Rectal smooth muscle tissue (tissue), 1 donor: ENCODE results near the gene SLC35E1.

Source experiments
- H3K27ac ChIP-seq: one replicate; pipeline ENCODE4 v1.7.0; 2013; ENCODE audit warnings: low read depth, low read length, inconsistent platforms
- H3K27me3 ChIP-seq: one replicate; pipeline ENCODE4 v1.7.0; 2013; ENCODE audit warnings: low read length; ENCODE audit not compliant: control insufficient read depth, insufficient read depth
- H3K36me3 ChIP-seq: one replicate; pipeline ENCODE4 v1.7.0; 2013; ENCODE audit warnings: low read length; ENCODE audit not compliant: control insufficient read depth, insufficient read depth
- H3K4me1 ChIP-seq: one replicate; pipeline ENCODE4 v1.7.0; 2013; ENCODE audit warnings: low read length; ENCODE audit not compliant: control insufficient read depth, insufficient read depth
- H3K4me3 ChIP-seq: one replicate; pipeline ENCODE4 v1.7.0; 2013; ENCODE audit warnings: low read length
- H3K9ac ChIP-seq: one replicate; pipeline ENCODE4 v1.7.0; 2013; ENCODE audit warnings: low read length

The SLC35E1 gene

DNA sequence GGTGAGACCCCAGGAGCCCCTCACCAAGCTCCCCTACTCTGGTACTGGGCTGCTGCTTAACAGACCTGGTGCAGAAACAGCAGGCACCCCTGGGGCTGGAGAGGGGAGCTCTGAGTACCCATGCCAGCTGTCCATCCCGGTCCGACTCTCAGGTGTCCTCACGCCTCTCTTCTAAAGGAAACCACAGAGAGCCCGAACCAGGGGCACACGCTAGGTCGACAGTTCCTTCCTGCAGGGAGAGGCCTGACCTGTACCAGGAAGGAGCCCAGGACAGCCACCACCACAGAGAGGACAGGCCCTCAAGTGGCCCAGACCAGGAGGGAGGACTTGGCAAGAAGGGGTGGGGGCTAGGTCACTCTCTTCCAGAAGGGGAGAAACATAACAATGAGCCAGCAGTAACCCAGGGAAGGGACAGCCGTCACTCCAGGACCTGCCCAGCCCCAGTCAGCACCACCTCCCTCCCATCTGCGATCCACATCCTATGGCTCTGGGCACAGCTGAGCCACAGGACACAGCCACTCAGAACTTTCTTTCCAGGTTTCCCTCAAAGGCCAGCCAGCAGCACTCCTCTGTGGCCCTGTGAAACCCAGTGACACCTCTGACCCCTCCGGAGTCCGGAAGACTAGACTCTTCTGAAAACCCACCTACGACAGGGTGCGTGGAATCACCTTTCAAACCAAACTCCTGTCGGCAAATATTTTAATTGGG lies 13.0 kb upstream of the SLC35E1 start:
- H3K27me3 ChIP-seq: no peaks in the 10 kb centered on the region
- peak overlapping the region; percentile 56 for H3K4me3 ChIP-seq
- no peak overlapping the region for H3K27ac ChIP-seq
- H3K9ac ChIP-seq: peak overlapping the region; percentile 34
- peaks cover 31% of the 10 kb centered on the region for H3K4me1 ChIP-seq
- H3K36me3 ChIP-seq: no peaks in the 10 kb centered on the region

- Histone ChIP-seq H3K4me3 (peak overlapping the region; percentile 56), H3K27me3 (no peaks in the 10 kb centered on the region), H3K9ac (peak overlapping the region; percentile 52), H3K27ac (peak overlapping the region; percentile 47), H3K36me3 (no peaks in the 10 kb centered on the region), H3K4me1 (peaks cover 31% of the 10 kb centered on the region)
Observed at GRCh38 chr19:16584248-16585093, 12.3 kb upstream of the SLC35E1 start.

GRCh38 chr19:16582486-16583261 lies 10.5 kb upstream of the SLC35E1 start:
- Histone ChIP-seq H3K4me3 (no peak overlapping the region), H3K4me1 (peaks cover 17% of the 10 kb centered on the region), H3K36me3 (peaks cover 5% of the 10 kb centered on the region), H3K27ac (no peak overlapping the region), H3K27me3 (no peaks in the 10 kb centered on the region), H3K9ac (no peak overlapping the region)

DNA sequence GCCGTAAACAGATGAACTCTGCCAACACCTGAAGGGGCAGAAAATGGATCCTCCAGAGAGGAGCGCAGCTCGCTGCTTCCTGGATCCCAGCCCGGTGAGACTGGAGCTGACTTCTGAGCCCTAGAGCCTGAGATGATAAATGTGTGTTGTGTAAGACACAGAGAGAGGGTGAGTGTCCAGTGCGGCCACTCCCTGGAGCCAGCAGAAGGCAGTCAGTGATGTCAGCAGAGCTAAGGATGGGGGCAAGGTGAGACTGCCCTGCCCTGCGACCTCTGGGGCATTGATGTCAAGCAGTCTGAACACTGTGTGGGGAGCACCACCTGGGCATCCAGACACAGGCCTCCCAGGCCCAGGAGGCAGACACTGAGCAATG lies 9.7 kb upstream of the SLC35E1 start:
- no peaks in the 10 kb centered on the region for H3K27me3 ChIP-seq
- no peak overlapping the region for H3K27ac ChIP-seq
- no peak overlapping the region for H3K9ac ChIP-seq
- no peak overlapping the region for H3K4me3 ChIP-seq
- H3K36me3 ChIP-seq: peaks cover 8% of the 10 kb centered on the region
- peaks cover 10% of the 10 kb centered on the region for H3K4me1 ChIP-seq

GRCh38 chr19:16581145-16581970 lies 9.1 kb upstream of the SLC35E1 start:
- Histone ChIP-seq H3K9ac (no peak overlapping the region), H3K36me3 (peaks cover 11% of the 10 kb centered on the region), H3K4me1 (peaks cover 9% of the 10 kb centered on the region), H3K4me3 (no peak overlapping the region), H3K27ac (no peak overlapping the region), H3K27me3 (no peaks in the 10 kb centered on the region)

- H3K9ac ChIP-seq: no peak overlapping the region
- H3K27ac ChIP-seq: no peak overlapping the region
- peaks cover 21% of the 10 kb centered on the region for H3K36me3 ChIP-seq
- no peak overlapping the region for H3K4me3 ChIP-seq
- no peaks in the 10 kb centered on the region for H3K27me3 ChIP-seq
- H3K4me1 ChIP-seq: peaks cover 6% of the 10 kb centered on the region
Observed at GRCh38 chr19:16579381-16579780, 7.2 kb upstream of the SLC35E1 start.

GRCh38 chr19:16577531-16577985 lies 5.3 kb upstream of the SLC35E1 start:
- Histone ChIP-seq H3K27ac (no peak overlapping the region), H3K27me3 (no peaks in the 10 kb centered on the region), H3K36me3 (peaks cover 21% of the 10 kb centered on the region)

DNA sequence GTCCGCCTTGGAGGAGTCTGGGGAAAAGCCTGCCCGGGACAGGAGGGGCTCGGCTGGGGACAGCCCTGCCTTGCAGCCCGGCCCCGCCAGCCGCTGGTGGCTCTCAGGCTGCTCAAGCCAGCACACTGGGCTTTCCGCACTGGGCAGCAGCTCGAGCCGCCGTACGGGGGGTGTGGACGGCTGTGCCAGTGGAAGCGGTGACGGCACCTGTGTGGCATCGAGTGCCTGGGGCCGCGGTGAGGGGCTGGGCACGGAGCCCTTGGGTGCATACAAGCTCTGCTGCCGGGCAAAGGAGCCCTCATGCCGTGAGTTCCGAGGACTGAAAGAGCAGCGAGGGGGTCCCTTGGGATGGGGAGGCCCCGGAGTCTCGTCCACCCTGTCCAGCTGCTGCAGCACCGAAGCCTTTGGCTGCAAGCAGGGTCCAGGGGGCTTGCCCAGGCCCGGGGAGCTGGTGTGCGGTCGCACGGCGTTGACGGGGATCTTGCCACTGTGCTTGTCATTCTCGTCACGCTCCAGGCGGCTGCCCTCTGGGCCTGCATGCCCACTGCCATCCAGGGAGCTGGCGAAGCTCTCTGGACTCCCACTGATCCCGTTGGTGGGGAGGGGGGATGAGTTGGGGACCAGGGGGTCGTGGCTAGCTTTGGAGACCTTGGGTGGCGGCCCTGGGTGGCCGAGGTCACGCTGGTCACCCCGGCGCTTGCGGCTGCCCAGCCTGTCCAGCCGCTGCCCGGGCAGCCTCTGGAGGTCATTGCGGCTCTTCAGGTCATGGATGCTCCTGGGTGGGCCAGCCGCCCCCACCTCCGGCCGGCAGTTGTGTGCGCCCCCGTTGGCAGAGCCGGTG lies 4.7 kb upstream of the SLC35E1 start:
- Histone ChIP-seq H3K27ac (no peak overlapping the region), H3K4me1 (peaks cover 9% of the 10 kb centered on the region), H3K27me3 (no peaks in the 10 kb centered on the region), H3K9ac (no peak overlapping the region), H3K4me3 (no peak overlapping the region), H3K36me3 (peaks cover 21% of the 10 kb centered on the region)

More at GRCh38 chr19:16577531-16577985, 5.3 kb upstream of the SLC35E1 start:
- no peak overlapping the region for H3K9ac ChIP-seq
- peaks cover 9% of the 10 kb centered on the region for H3K4me1 ChIP-seq
- no peak overlapping the region for H3K4me3 ChIP-seq

- Histone ChIP-seq H3K4me3 (no peak overlapping the region), H3K36me3 (peaks cover 21% of the 10 kb centered on the region), H3K4me1 (peaks cover 14% of the 10 kb centered on the region)
Observed at GRCh38 chr19:16575861-16576689, 3.9 kb upstream of the SLC35E1 start.

DNA sequence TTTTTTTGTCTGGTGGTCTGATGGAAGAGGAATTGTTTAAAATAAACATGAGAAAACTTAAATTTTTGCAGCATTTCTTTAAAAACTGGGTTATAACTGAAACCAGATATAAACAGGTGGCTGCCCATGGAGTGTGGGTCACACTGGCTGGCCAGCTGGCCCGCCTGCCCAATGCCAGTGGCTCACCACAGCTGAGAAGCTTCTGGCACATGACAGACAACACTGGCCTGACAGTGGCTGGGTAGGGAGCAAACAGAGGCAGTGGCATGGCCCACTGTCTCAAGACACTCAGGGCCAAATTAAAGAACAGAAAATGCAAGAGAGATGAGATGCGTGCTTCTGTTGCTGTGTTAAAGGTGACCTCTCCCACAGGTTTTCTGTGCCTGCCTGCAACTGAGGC lies 3.1 kb upstream of the SLC35E1 start:
- Histone ChIP-seq H3K4me3 (no peak overlapping the region), H3K27me3 (no peaks in the 10 kb centered on the region), H3K36me3 (peaks cover 21% of the 10 kb centered on the region), H3K4me1 (peaks cover 15% of the 10 kb centered on the region), H3K9ac (no peak overlapping the region), H3K27ac (no peak overlapping the region)

More at GRCh38 chr19:16575861-16576689, 3.9 kb upstream of the SLC35E1 start:
- Histone ChIP-seq H3K27ac (no peak overlapping the region), H3K27me3 (no peaks in the 10 kb centered on the region), H3K9ac (no peak overlapping the region)
